Breast epithelium (tissue), 4 donors: ENCODE measurements around the gene TEC. TPM values are rescaled to one million over a fixed set of nuclear protein-coding genes. Genes with fewer than 3 reads are reported as not detected.

Experiments used
- DNase-seq, 2 donors: peaks; one replicate each; pipeline ENCODE4 v3.0.0-alpha.2; 2019; ENCODE audit warnings: low spot score in 2 of 2
- H3K27ac ChIP-seq, 2 donors: fragments of 200-600 bp; sonication (generic) in 1 of 2; one replicate each; pipeline ENCODE4 v1.5.1; 2016 to 2019; ENCODE audit warnings: mild to moderate bottlenecking in 1 of 2
- H3K27me3 ChIP-seq, 2 donors: fragments of 200-600 bp; sonication (generic) in 1 of 2; one replicate each; pipeline versions ENCODE4 v1.5.1 to v1.6.0; 2017 to 2019; ENCODE audit warnings: control low read depth in 1 of 2, mild to moderate bottlenecking in 1 of 2
- H3K36me3 ChIP-seq: fragments of 200-600 bp; one replicate; pipeline ENCODE4 v1.5.1; 2019
- H3K4me1 ChIP-seq, 2 donors: fragments of 200-600 bp; sonication (generic); one replicate each; pipeline ENCODE4 v1.5.1; 2016 to 2019; ENCODE audit warnings: control low read depth in 1 of 2
- H3K4me3 ChIP-seq, 3 donors: fragments of 200-600 bp; sonication (generic); 1 replicate in 2 of 3; 2 replicates in 1 of 3; pipeline ENCODE4 v1.5.1; 2016 to 2019; ENCODE audit warnings: mild to moderate bottlenecking in 3 of 3, moderate library complexity in 2 of 3
- H3K9me3 ChIP-seq, 2 donors: fragments of 200-600 bp; sonication (generic) in 1 of 2; one replicate each; pipeline ENCODE4 v1.5.1; 2016 to 2019; ENCODE audit warnings: control low read depth in 1 of 2
- POLR2A ChIP-seq: fragments of 450-650 bp; IDR thresholded peaks from one replicate; pipeline ENCODE4 v1.6.1; 2016; ENCODE audit warnings: antibody characterized with exemption, mild to moderate bottlenecking, moderate library complexity
- POLR2AphosphoS5 ChIP-seq, 3 donors: sonication (generic); formaldehyde crosslinking; IDR thresholded peaks; one replicate each; pipeline ENCODE4 v1.6.1; 2017; ENCODE audit warnings: antibody characterized with exemption in 3 of 3
- intact Hi-C: fragments of 100-400 bp; cut with DNase I; formaldehyde crosslinking; loops from one replicate; pipeline ENCODE4 v1.15.1; 2023; ENCODE audit warnings: low total_unique reads
- total RNA-seq, 3 donors: library from RNA; depleted of rRNA; stranded (reverse); fragments of >200 nt; gene quantifications; one replicate each; pipeline ENCODE4 v1.1.0, GENCODE V29; 2016
- TF ChIP-seq, protein P1 (sequence below), 3 donors: fragments of 450-650 bp; IDR thresholded peaks; one replicate each; pipeline ENCODE4 v1.5.1; 2016 to 2017; ENCODE audit warnings: antibody characterized with exemption in 3 of 3, mild to moderate bottlenecking in 3 of 3, moderate library complexity in 3 of 3

Gene TEC
- total RNA-seq, 3 donors from 2014 or later: 2.9 to 5.4 (median 5.1) TPM

DNA sequence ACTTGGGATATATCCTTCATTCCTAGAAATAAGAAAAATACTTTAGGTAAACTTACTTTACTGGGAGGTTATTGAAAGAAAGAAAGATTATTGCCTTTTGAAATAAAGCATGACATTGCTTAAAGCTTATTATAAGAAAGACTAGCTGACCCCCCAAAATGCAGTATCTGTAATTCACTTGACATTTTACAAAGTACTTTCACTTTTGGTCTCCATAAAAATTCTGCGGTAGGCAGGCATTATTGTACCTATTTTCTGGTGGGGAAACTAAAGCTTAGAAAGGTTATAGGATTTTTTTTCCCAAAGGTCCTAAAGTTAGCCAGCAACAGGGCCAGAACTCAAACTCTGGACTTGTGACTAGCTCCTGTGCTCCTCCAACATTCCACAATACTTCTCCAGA, 105.9 kb downstream of the TEC start:
- TF ChIP-seq, protein P1, sequence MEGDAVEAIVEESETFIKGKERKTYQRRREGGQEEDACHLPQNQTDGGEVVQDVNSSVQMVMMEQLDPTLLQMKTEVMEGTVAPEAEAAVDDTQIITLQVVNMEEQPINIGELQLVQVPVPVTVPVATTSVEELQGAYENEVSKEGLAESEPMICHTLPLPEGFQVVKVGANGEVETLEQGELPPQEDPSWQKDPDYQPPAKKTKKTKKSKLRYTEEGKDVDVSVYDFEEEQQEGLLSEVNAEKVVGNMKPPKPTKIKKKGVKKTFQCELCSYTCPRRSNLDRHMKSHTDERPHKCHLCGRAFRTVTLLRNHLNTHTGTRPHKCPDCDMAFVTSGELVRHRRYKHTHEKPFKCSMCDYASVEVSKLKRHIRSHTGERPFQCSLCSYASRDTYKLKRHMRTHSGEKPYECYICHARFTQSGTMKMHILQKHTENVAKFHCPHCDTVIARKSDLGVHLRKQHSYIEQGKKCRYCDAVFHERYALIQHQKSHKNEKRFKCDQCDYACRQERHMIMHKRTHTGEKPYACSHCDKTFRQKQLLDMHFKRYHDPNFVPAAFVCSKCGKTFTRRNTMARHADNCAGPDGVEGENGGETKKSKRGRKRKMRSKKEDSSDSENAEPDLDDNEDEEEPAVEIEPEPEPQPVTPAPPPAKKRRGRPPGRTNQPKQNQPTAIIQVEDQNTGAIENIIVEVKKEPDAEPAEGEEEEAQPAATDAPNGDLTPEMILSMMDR (IDR thresholded peaks at IDR 0.05): no peak
- TF ChIP-seq POLR2AphosphoS5 (IDR thresholded peaks at IDR 0.05) (no peak), POLR2A (no peak)
- Histone ChIP-seq H3K4me3 (no peak overlapping the region), H3K27ac (no peak overlapping the region), H3K36me3 (no peaks in the 10 kb centered on the region), H3K9me3 (no peaks in the 10 kb centered on the region), H3K4me1 (no peaks in the 10 kb centered on the region), H3K27me3 (no peaks in the 10 kb centered on the region)
- DNase-seq: no peak
- intact Hi-C loops: no loop called here

DNA sequence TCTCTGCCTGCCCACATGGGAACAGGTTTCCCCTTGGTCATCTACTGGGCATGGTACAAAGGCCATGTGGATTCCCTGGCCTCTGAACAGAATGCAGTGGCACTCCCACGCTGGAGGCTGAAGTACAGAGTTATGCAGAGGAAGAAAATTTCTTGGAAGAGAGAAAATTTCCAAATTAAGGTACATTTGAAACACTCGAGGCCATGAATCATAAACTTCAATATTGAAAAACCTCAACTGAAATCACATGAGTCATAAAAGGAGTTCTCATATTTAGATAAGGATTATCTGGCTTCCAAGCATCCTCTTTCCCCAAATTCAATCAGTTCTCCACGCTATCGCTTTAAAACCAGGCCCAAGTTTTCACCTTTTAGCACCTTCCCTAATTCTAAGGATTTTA, 107.5 kb downstream of the TEC start:
- intact Hi-C loops: no loop called here
- H3K9me3 ChIP-seq: no peaks in the 10 kb centered on the region
- H3K4me1 ChIP-seq: no peaks in the 10 kb centered on the region
- no peak overlapping the region for H3K4me3 ChIP-seq
- no peak overlapping the region for H3K27ac ChIP-seq
- H3K36me3 ChIP-seq: no peaks in the 10 kb centered on the region
- TF ChIP-seq POLR2A: no peak
- TF ChIP-seq, protein P1 (IDR thresholded peaks at IDR 0.05): no peak
- no peak for TF ChIP-seq POLR2AphosphoS5 (IDR thresholded peaks at IDR 0.05)
- H3K27me3 ChIP-seq: no peaks in the 10 kb centered on the region
- DNase-seq: no peak

DNA sequence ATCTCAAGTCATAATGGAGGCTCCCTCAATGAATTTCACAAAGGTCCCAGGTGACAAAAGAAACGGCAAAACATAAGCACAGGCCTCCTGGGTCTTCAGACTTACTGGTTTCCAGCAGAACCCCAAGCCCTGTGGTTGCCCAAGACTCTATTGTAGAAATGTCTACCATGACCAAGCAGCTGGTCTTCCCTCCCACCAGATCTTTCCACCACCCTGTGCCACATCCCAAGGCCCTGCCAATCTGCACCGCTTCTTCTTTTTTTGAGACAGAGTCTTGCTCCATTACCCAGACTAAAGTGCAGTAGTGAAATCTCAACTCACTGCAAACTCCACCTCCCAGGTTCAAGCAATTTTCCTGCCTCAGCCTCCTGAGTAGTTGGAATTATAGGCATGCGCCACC, 112.4 kb downstream of the TEC start:
- no peak for DNase-seq
- intact Hi-C loops: no loop called here

DNA sequence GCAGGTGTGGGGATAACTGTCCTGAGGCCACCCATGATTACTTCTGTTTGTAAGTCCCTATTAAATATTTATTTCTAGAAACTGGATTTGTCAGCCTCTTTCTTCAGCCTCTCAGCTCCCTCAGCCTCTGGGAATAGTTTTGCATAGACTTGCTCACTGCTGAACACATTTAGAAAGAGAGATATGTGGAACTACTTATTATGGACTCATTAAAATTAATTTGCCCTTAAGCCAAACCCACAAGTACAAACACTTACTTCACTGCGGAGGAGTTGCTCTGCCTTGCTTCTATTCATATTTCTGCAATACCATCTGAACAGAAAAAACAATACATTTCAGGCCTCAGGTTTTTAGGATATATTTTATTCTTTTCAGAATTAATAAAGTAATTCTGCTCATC, 113.2 kb downstream of the TEC start:
- H3K4me1 ChIP-seq: no peaks in the 10 kb centered on the region
- H3K27me3 ChIP-seq: no peaks in the 10 kb centered on the region
- H3K4me3 ChIP-seq: no peak overlapping the region
- intact Hi-C loops: no loop called here
- no peak overlapping the region for H3K27ac ChIP-seq
- DNase-seq: no peak
- peaks cover 6% of the 10 kb centered on the region for H3K36me3 ChIP-seq
- TF ChIP-seq, protein P1 (IDR thresholded peaks at IDR 0.05): no peak
- TF ChIP-seq POLR2AphosphoS5 (IDR thresholded peaks at IDR 0.05) (no peak), POLR2A (no peak)
- peaks cover 0 to 35% of the 10 kb centered on the region in 2 donors for H3K9me3 ChIP-seq

More for the DNA sequence above, 112.4 kb downstream of the TEC start:
- peaks cover 6% of the 10 kb centered on the region for H3K36me3 ChIP-seq
- peaks cover 0 to 35% of the 10 kb centered on the region in 2 donors for H3K9me3 ChIP-seq
- no peak overlapping the region for H3K4me3 ChIP-seq
- TF ChIP-seq, protein P1 (IDR thresholded peaks at IDR 0.05): no peak
- TF ChIP-seq POLR2A: no peak
- no peak for TF ChIP-seq POLR2AphosphoS5 (IDR thresholded peaks at IDR 0.05)
- no peaks in the 10 kb centered on the region for H3K27me3 ChIP-seq
- H3K4me1 ChIP-seq: no peaks in the 10 kb centered on the region
- no peak overlapping the region for H3K27ac ChIP-seq

DNA sequence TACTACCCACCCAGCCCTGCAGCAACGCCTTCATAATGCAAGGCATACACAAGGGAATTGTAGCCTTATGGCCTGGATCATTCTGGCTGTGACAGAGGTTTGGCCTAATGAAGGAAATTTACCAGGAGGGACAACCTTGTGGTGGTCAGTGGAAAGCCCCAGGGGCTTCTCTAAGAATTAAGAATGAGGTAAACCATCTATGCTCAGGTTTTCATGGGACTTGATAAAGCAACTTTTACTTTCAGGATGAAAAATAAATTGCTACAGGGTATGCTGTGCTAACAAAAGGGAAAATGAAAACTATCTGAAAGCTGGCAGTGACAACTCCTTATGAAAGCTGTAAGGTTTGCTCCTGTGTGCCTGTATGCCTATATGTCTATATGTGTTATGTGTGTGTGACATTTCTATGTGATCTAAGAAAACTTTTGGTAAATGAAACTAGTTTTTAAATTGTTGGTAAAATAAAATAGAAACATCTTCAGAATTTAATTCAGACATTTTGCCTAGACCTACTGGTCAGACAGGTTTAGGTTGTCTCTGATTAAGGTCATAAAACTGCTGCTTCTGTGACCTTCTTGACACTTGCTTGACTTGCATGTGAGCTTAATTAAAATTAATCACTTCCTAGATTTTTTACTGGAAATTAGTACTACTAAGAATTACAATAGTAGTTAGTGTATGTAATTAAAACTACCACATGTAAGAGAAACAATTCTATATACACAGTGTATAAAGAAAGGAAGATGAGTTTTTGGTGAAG, 115.7 kb downstream of the TEC start:
- Histone ChIP-seq H3K4me1 (no peaks in the 10 kb centered on the region), H3K36me3 (peaks cover 6% of the 10 kb centered on the region), H3K9me3 (peaks cover 0 to 35% of the 10 kb centered on the region in 2 donors), H3K27ac (no peak overlapping the region), H3K4me3 (no peak overlapping the region), H3K27me3 (no peaks in the 10 kb centered on the region)
- TF ChIP-seq, protein P1 (IDR thresholded peaks at IDR 0.05): no peak
- TF ChIP-seq POLR2AphosphoS5 (IDR thresholded peaks at IDR 0.05) (no peak), POLR2A (no peak)
- no peak for DNase-seq
- intact Hi-C loops: no loop called here
